Measurements from ENCODE around the gene MEI4.

The MEI4 gene

GRCh38 chr6:77962070-77962469, 309.2 kb downstream of the MEI4 start:
- in situ Hi-C loops (cut with MboI; ENCODE audit: low sequenced_read_pairs, unreplicated experiment): no loop called here
- no peak for TF ChIP-seq CTCF (IDR thresholded peaks at IDR 0.05; ENCODE audit: borderline replicate concordance, control extremely low read depth, extremely low read depth, insufficient read depth, missing control alignments)
- DNase-seq (ENCODE audit: low spot score): no peak

GRCh38 chr6:77965449-77965848, 312.6 kb downstream of the MEI4 start:
- TF ChIP-seq CTCF (IDR thresholded peaks at IDR 0.05; ENCODE audit: borderline replicate concordance, control extremely low read depth, extremely low read depth, insufficient read depth, missing control alignments): no peak
- in situ Hi-C loops (cut with MboI; ENCODE audit: low sequenced_read_pairs, unreplicated experiment): no loop called here
- DNase-seq (ENCODE audit: low spot score): no peak

- in situ Hi-C loops (cut with MboI; ENCODE audit: low sequenced_read_pairs, unreplicated experiment): no loop called here
- no peak for TF ChIP-seq CTCF (IDR thresholded peaks at IDR 0.05; ENCODE audit: borderline replicate concordance, control extremely low read depth, extremely low read depth, insufficient read depth, missing control alignments)
- no peak for DNase-seq (ENCODE audit: low spot score)
Observed at GRCh38 chr6:77972334-77972733, 319.5 kb downstream of the MEI4 start.
